ENCODE data around the gene TASP1.

Gene TASP1

GRCh38 chr20:13571662-13572061 lies 67.1 kb downstream of the TASP1 start:
- DNase-seq (ENCODE audit: low read depth in 2 of 2) = no peak

- no peak for DNase-seq (ENCODE audit: low read depth in 2 of 2)
Measured at GRCh38 chr20:13567663-13568062, 71.1 kb downstream of the TASP1 start.

GRCh38 chr20:13563854-13564253 lies 74.9 kb downstream of the TASP1 start:
- no peak for DNase-seq (ENCODE audit: low read depth in 2 of 2)

GRCh38 chr20:13554706-13555105 lies 84.0 kb downstream of the TASP1 start:
- DNase-seq (ENCODE audit: low read depth in 2 of 2) = no peak

GRCh38 chr20:13554076-13554475 lies 84.7 kb downstream of the TASP1 start:
- DNase-seq (ENCODE audit: low read depth in 2 of 2) = no peak

GRCh38 chr20:13552061-13552460 lies 86.7 kb downstream of the TASP1 start:
- DNase-seq (ENCODE audit: low read depth in 2 of 2) = no peak

- DNase-seq (ENCODE audit: low read depth in 2 of 2) = no peak
Measured at GRCh38 chr20:13549451-13549850, 89.3 kb downstream of the TASP1 start.

- peak; percentile 44 to 51 for DNase-seq (ENCODE audit: low read depth in 2 of 2)
Measured at GRCh38 chr20:13546497-13547131, 92.1 kb downstream of the TASP1 start.

GRCh38 chr20:13545790-13546189 lies 92.9 kb downstream of the TASP1 start:
- no peak for DNase-seq (ENCODE audit: low read depth in 2 of 2)

- DNase-seq (ENCODE audit: low read depth in 2 of 2) = no peak
Measured at GRCh38 chr20:13543783-13544182, 94.9 kb downstream of the TASP1 start.

- no peak for DNase-seq (ENCODE audit: low read depth in 2 of 2)
Measured at GRCh38 chr20:13535627-13536026, 103.1 kb downstream of the TASP1 start.

- DNase-seq (ENCODE audit: low read depth in 2 of 2) = no peak
Measured at GRCh38 chr20:13533946-13534345, 104.8 kb downstream of the TASP1 start.

- no peak for DNase-seq (ENCODE audit: low read depth in 2 of 2)
Measured at GRCh38 chr20:13530146-13530545, 108.6 kb downstream of the TASP1 start.

- no peak for DNase-seq (ENCODE audit: low read depth in 2 of 2)
Measured at GRCh38 chr20:13526551-13526950, 112.2 kb downstream of the TASP1 start.

- DNase-seq (ENCODE audit: low read depth in 2 of 2) = peak; percentile 80 to 81
Measured at GRCh38 chr20:13525225-13525940, 113.3 kb downstream of the TASP1 start.

- DNase-seq (ENCODE audit: low read depth in 2 of 2) = no peak
Measured at GRCh38 chr20:13524339-13524738, 114.4 kb downstream of the TASP1 start.

GRCh38 chr20:13517831-13518230 lies 120.9 kb downstream of the TASP1 start:
- no peak for DNase-seq (ENCODE audit: low read depth in 2 of 2)

GRCh38 chr20:13515796-13516558 lies 122.8 kb downstream of the TASP1 start:
- peak; percentile 31 to 34 for DNase-seq (ENCODE audit: low read depth in 2 of 2)

- no peak for DNase-seq (ENCODE audit: low read depth in 2 of 2)
Measured at GRCh38 chr20:13515291-13515690, 123.4 kb downstream of the TASP1 start.

- no peak for DNase-seq (ENCODE audit: low read depth in 2 of 2)
Measured at GRCh38 chr20:13510837-13511488, 127.8 kb downstream of the TASP1 start.

- DNase-seq (ENCODE audit: low read depth in 2 of 2) = no peak
Measured at GRCh38 chr20:13507646-13508045, 131.1 kb downstream of the TASP1 start.

- DNase-seq (ENCODE audit: low read depth in 2 of 2) = no peak
Measured at GRCh38 chr20:13501500-13501899, 137.2 kb downstream of the TASP1 start.

All from fibroblast of skin of left quadriceps (primary cell).